Kidney epithelial cell (primary cell): Measurements from ENCODE around the gene XPNPEP2. TPM values are rescaled to one million over a fixed set of nuclear protein-coding genes. Genes with fewer than 3 reads are reported as not detected.

Experiments used
- DNase-seq: peaks from one replicate; pipeline ENCODE4 v3.0.0-alpha.2; 2010; ENCODE audit warnings: low read depth
- H3K27me3 ChIP-seq: 2 replicates; pipeline ENCODE4 v1.6.0; 2011; ENCODE audit warnings: low read length; ENCODE audit not compliant: control insufficient read depth, insufficient read depth
- H3K36me3 ChIP-seq: 2 replicates; pipeline ENCODE4 v1.5.1; 2011; ENCODE audit warnings: low read length; ENCODE audit not compliant: control insufficient read depth, insufficient read depth
- H3K4me3 ChIP-seq: 2 replicates; pipeline ENCODE4 v1.5.1; 2011; ENCODE audit warnings: low read depth, mild to moderate bottlenecking, control low read depth, low read length
- total RNA-seq: library from RNA; depleted of rRNA; stranded (reverse); fragments of >200 nt; gene quantifications from 2 replicates; pipeline ENCODE4 v1.2.3, GENCODE V29; 2015
- TF ChIP-seq, protein P1 (sequence below): IDR thresholded peaks from 2 replicates; pipeline ENCODE4 v1.5.1; 2011; ENCODE audit warnings: mild to moderate bottlenecking, moderate library complexity, low read length, control low read depth, inconsistent platforms; ENCODE audit not compliant: insufficient read depth, poor library complexity, severe bottlenecking

The XPNPEP2 gene
- total RNA-seq = not detected in 2 replicates

DNA sequence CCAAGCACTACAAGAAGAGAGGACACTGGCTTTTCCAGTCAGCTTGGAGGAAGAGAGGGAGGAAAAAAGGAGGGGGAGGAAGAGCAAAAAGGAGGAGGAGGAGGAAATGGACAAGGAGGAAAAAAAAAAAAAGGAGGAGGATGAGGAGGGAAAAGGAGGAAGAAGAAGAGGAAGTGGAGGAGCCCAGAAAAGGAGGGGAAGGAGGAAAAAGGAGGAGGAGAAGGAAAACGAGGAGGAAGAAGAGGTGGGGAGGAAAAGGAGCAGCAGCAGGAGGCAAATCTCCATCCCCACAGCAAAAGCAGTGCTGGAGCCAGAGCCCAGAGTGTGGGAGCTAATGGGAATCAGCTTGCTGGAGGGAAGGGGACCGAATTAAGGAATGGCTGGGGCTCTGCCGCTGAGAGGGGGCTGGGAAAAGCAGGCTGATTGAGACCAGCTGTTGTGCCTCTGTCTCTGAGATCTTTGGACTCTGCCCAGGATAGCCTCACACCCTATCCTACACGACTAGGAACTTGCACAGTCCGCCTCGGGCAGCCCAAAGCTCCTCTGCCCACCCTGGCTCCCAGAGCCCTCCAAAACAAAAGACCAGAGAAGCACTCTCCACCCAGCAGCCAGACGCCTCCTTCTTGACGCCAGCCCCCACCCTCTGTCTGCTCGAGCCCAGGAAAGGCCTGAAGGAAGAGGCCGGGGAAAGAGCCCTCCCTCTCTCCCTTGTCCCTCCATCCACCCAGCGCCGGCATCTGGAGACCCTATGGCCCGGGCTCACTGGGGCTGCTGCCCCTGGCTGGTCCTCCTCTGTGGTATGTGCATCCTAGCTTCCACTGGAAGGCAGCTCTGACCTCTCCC is at the start of gene XPNPEP2:
Gene XPNPEP2, plus strand, starts transcription at position 514 of the 843 bp plus-strand sequence. Its CDS starts 235 bp downstream, at position 749.
- no peaks in the 10 kb centered on the region for H3K27me3 ChIP-seq
- no peaks in the 10 kb centered on the region for H3K36me3 ChIP-seq
- H3K4me3 ChIP-seq = no peak within 1 kb of the TSS
- no peak for DNase-seq
- TF ChIP-seq, protein P1, sequence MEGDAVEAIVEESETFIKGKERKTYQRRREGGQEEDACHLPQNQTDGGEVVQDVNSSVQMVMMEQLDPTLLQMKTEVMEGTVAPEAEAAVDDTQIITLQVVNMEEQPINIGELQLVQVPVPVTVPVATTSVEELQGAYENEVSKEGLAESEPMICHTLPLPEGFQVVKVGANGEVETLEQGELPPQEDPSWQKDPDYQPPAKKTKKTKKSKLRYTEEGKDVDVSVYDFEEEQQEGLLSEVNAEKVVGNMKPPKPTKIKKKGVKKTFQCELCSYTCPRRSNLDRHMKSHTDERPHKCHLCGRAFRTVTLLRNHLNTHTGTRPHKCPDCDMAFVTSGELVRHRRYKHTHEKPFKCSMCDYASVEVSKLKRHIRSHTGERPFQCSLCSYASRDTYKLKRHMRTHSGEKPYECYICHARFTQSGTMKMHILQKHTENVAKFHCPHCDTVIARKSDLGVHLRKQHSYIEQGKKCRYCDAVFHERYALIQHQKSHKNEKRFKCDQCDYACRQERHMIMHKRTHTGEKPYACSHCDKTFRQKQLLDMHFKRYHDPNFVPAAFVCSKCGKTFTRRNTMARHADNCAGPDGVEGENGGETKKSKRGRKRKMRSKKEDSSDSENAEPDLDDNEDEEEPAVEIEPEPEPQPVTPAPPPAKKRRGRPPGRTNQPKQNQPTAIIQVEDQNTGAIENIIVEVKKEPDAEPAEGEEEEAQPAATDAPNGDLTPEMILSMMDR = no peak

- no peak for DNase-seq
- Histone ChIP-seq H3K36me3 (no peaks in the 10 kb centered on the region), H3K4me3 (no peak overlapping the region), H3K27me3 (no peaks in the 10 kb centered on the region)
- TF ChIP-seq, protein P1 = no peak
Measured at GRCh38 chrX:129689796-129690195, 49.0 kb upstream of the XPNPEP2 start.

DNA sequence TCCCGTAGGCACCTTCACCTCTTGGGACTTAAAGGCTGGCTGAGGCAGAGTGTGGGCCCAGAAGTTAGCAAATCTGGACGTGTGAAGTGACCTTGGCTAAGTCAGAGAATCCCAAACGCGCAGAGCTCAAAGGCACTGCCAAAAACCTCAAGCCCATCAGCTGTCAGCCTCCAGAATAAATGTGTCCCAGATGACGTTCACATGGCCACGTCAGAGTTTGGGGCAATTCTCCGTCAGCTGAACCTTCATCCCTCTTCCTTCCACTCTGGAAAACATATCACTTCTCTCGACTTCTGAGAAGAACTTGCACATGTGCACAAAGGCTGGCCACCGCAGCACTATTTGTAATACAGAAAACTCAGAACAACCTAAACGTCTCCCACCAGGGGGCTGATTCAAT is 48.3 kb upstream of the XPNPEP2 start:
- Histone ChIP-seq H3K27me3 (no peaks in the 10 kb centered on the region), H3K4me3 (no peak overlapping the region), H3K36me3 (no peaks in the 10 kb centered on the region)
- TF ChIP-seq, protein P1 = no peak
- DNase-seq = no peak

DNA sequence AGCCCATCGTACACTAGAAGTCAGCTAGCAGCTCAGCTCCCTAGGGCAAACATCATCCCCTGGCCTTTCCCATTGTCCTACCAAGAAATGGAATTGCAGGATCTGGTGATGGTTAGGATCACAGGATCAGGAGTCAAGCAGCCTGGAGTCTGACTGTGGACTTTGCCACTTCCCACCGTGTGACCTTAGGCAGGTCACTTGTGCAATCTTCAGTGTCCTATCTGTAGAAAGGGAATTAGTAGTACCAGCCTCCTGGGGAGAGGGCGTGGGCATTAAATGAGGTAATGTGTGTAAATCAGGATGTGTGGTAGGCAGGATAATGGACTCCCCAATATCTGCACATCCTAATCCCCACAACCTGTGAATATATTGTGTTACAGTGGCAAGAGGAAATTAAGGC is 45.4 kb upstream of the XPNPEP2 start:
- TF ChIP-seq, protein P1 = no peak
- Histone ChIP-seq H3K27me3 (no peaks in the 10 kb centered on the region), H3K36me3 (no peaks in the 10 kb centered on the region), H3K4me3 (no peak overlapping the region)
- no peak for DNase-seq

- Histone ChIP-seq H3K4me3 (no peak overlapping the region), H3K36me3 (no peaks in the 10 kb centered on the region), H3K27me3 (no peaks in the 10 kb centered on the region)
- no peak for DNase-seq
- TF ChIP-seq, protein P1 = no peak
Measured at GRCh38 chrX:129694805-129695204, 44.0 kb upstream of the XPNPEP2 start.
